ENCODE data around the gene PP2D1.

DNA sequence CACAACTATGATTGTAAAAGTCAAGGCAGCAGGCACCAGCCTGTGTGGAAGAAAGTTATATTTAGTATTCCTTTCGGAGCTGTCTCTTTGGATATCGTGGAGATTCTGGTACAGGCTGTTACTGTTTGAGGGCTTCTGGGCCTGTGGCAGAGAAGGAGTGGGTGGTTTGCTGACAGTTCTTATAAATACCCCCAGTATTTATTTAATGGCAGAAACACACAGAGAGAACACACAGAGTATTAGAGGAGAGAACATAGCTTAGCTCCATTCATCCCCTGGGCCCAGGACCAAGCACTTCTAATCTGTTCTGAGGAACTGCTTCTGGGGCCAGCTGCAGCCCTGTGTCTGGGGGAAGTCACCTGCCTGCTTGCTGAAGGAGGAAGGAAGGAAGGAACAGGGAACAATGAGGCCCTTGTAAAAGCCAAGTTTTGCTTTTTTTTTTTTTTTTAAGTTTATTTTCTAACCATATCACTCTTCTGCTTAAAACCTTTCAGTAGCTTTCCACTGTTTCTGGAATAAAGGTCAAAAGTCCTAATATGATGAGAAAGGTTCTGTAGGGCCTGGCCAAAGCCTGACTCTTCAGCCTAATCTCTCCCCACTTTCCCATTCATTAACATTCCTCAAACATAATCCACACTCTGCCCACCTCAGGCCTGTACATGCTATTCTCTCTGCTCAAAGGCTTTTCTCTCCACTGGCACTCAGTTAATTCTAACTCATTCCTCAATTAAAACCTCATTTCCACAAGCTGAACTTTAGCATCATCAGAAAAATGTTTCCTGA is 11.8 kb upstream of the PP2D1 start:
- TF ChIP-seq, protein P1, sequence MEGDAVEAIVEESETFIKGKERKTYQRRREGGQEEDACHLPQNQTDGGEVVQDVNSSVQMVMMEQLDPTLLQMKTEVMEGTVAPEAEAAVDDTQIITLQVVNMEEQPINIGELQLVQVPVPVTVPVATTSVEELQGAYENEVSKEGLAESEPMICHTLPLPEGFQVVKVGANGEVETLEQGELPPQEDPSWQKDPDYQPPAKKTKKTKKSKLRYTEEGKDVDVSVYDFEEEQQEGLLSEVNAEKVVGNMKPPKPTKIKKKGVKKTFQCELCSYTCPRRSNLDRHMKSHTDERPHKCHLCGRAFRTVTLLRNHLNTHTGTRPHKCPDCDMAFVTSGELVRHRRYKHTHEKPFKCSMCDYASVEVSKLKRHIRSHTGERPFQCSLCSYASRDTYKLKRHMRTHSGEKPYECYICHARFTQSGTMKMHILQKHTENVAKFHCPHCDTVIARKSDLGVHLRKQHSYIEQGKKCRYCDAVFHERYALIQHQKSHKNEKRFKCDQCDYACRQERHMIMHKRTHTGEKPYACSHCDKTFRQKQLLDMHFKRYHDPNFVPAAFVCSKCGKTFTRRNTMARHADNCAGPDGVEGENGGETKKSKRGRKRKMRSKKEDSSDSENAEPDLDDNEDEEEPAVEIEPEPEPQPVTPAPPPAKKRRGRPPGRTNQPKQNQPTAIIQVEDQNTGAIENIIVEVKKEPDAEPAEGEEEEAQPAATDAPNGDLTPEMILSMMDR (IDR thresholded peaks at IDR 0.05): no peak
- no peak for TF ChIP-seq ZFX (IDR thresholded peaks at IDR 0.05; ENCODE audit: borderline replicate concordance)
